Hair follicle dermal papilla cell (primary cell): ENCODE results near the gene PIP4K2B. TPM values are rescaled to one million over a fixed set of nuclear protein-coding genes. Genes with fewer than 3 reads are reported as not detected.

Source experiments
- small RNA-seq: library from RNA; depleted of rRNA; stranded (forward); fragments of <200 nt; gene quantifications from one replicate; pipeline ENCODE3, GENCODE V24; 2012
- total RNA-seq: library from RNA; depleted of rRNA; stranded (reverse); fragments of >200 nt; gene quantifications from 2 replicates; pipeline ENCODE4 v1.2.3, GENCODE V29; 2012

Gene PIP4K2B
- total RNA-seq = 69.3 and 81.0 TPM in 2 replicates

GRCh38 chr17:38799501-38800236 is at the start of gene PIP4K2B:
PIP4K2B (minus strand) TSS chr17:38799556; CDS start chr17:38799424, 132 bp downstream.

DNA sequence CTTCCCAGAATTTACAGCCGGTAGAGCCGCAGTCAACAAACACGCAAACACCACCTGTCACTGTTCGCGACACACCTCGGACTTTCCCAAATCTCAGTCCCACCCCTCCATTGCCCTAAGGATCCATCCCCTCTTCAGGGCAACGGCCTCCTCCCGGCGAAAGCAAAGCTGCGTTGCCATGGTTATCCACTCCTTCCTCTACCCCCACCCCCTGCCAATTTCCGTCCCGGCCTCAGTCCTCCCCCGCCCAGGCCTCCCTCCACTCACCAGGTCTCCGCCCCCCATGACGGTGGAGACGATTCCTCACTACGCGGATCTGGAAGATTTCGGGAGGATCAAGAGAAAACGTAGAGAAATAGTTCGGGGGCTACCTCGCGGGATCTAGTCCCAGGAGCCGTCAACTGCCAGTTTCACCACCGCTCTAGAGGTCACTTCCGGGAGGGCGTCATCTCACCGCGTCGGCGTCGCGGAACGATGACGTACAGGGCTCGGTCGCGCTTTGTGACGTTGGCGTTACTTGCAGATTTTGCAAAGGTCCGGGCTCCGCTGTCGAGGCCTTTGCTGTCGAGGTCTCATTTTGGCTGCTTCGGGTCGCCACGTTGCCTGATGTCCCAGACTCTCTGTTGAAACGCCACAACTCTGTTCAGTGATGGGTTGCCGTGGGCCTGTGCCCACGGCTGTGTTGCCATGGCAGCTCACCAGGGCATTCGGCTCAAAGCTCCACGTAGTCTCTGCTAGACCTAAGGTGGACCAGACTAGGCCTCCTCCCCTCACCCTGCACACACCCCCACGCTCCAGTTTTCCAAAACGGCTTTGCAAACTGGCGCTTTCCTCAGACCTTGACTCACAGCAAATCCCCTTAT is 25.8 kb upstream of the PIP4K2B start, which contains the start of gene CWC25:
Gene CWC25, minus strand, starts transcription at position 423 of the 863 bp plus-strand sequence. Its CDS starts 138 bp downstream, at position 285.

DNA sequence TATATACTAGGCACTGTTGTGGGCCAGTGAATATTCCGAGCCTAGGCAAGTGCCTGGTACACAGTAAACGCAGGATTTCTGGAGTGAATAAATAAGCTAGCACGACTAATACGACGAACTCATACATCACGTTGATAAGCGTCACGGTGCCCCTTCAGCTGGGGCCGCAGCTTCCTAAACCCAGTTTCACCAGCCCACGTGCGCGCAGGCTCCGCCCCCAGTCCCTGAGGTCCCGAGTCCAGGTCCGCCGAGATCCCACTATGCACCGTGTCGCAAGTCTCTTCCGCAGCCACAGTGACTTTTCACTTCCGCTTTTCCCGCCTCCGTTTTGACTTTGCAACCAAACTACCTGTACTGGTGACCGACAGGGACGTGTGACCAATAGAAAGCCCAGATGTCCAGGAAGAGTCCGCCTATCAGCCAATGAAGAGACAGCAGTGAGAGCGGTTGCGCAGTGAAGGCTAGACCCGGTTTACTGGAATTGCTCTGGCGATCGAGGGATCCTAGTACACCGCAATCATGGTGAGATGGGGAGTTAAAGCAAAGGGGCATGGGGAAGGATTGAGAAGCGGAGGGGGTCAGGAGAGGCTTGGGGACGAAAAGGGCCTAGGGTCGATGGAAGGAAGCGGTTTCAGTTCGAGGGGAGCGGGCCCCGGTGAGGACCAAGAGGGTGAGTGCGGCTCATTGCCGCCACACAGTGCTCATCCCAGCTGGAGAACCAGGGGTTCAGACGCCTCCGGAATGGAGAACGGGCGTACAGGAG is 46.9 kb downstream of the PIP4K2B start, which contains the start of gene PSMB3:
Gene PSMB3, plus strand, starts transcription at position 434 of the 763 bp plus-strand sequence. Its CDS starts 86 bp downstream, at position 520.

DNA sequence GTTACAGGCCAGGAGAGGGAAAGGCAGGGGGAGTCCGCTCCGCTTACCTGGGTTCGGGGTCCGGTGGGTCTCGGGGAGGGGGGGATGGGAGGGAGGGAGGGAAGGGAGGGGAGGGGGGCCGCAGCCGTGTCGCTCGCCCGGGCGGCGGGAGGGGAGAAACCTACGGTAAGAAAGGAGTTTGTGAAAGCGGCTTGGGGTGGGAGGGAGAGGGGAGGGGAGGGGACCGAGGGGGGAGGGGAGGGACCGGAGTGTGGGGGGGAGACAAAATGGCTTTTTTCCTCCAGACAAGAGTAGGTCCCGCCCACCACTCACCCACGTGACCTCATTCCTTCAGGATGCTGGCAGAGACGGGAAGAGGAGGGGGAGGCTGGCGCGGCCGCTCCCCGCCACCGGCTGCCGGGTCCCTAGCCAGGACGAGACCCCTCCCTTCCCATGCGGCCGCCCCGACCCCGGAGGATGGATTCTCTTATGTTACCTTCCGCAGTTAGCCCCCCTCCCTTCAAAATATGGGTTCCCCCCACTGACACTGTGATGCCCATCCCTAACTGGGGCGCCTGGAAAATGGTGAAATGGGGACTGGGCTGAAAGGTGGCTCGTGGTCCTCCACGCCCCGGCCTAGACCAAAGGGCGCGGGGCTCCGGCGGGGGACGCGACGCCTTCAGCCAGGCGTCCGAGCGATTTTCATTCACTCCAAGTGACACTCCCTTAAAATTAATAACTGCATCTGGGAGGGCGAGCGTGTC is 51.0 kb downstream of the PIP4K2B start, which contains the start of gene PCGF2:
Gene PCGF2, minus strand, starts transcription at position 188 of the 743 bp plus-strand sequence. CDS start 7,934 bp downstream, outside the sequence.

DNA sequence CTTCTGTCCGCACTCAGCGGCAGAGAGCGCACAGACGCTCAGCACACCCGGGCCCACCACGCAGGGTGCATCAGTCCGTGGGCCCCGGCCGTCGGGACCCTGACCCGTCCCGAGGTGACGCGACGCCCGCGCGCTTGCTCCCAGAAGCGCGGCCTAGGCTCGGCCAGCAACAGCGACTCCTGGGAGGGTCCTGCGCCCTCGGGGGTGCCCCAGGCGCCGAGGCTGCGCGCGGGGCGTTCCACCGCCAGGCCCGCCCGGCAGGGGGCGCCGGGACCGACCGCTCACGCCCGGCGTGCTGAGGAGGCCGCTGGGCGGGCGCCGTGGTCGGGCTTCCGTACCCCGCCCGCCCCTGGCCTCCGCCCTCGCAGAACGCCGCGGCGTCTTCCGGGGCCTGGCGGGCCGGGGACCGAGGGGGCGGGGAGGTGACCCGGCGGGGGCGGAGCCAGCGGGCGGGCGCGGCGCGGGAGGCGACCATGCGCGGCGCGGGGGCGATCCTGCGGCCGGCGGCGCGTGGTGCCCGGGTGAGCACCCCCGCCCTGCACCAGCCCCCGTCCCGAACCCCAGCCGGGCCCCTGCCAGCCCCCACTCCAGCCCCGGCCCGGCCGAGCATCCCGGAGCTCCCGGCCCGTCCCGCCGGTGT is 69.3 kb downstream of the PIP4K2B start, which contains the start of gene CISD3:
Gene CISD3, plus strand, starts transcription at position 456 of the 640 bp plus-strand sequence. Its CDS starts 18 bp downstream, at position 474.

Small RNA genes within 50 kb of the gene (small RNA-seq; reads per million reads assigned to genes)
- gene MIR4726 (not detected), gene MIR4727 (not detected), gene RNA5SP440 (21.9 reads per million, percentile 95 among the genes with 10 or more reads in this experiment), gene RNU6-866P (not detected)

Other genes starting within 250 kb of the PIP4K2B start
- under 0.01 TPM in 1 of 2 replicates, not detected in the other for gene SRCIN1, start 193.6 kb downstream of the PIP4K2B start, total RNA-seq
- gene EPOP, start 124.6 kb downstream of the PIP4K2B start, total RNA-seq = 0.85 and 1.5 TPM in 2 replicates
- 41.4 and 45.6 TPM in 2 replicates for gene MLLT6, start 94.3 kb downstream of the PIP4K2B start, total RNA-seq
- 3.2 and 5.3 TPM in 2 replicates for gene CISD3, start 69.2 kb downstream of the PIP4K2B start, total RNA-seq
- gene PCGF2, start 51.2 kb downstream of the PIP4K2B start, total RNA-seq = 3.6 and 3.9 TPM in 2 replicates
- 126 and 175 TPM in 2 replicates for gene PSMB3, start 46.8 kb downstream of the PIP4K2B start, total RNA-seq
- 10.1 and 11.4 TPM in 2 replicates for gene CWC25, start 25.8 kb upstream of the PIP4K2B start, total RNA-seq
- gene RPL23, start 54.2 kb upstream of the PIP4K2B start, total RNA-seq = 435 and 509 TPM in 2 replicates
- gene LASP1, start 70.5 kb upstream of the PIP4K2B start, total RNA-seq = 271 and 284 TPM in 2 replicates
- gene FBXO47, start 167.8 kb upstream of the PIP4K2B start, total RNA-seq = not detected in 2 replicates